GM12878 (cell line): ENCODE data around the gene KRTAP5-10. TPM values are rescaled to one million over a fixed set of nuclear protein-coding genes. Genes with fewer than 3 reads are reported as not detected.
"Not testable (repeated sequence)": the region's sequence is repeated elsewhere in the genome, so short reads cannot be mapped to it uniquely, and the experiment has no call there.

ENCODE experiments used
- ATAC-seq: fragments of 200-7000 bp; cut with Tn5 transposase; 3 replicates; pipeline ENCODE4 v1.9.1; 2020; ENCODE audit warnings: mild to moderate bottlenecking, moderate library complexity
- BruUV-seq: library from RNA; stranded (reverse); fragments of 400-500 nt; replicated peaks from 2 replicates; lab custom pipeline; 2021; lab: Mats Ljungman, UMichigan
- CTCF ChIA-PET: fragments of 300-600 bp; sonication (Branson Sonifier 250); formaldehyde crosslinking; extraction: SDS; loops from one replicate; lab custom pipeline; 2021; ENCODE audit warnings: inconsistent platforms; lab: Yijun Ruan, JAX
- POLR2A ChIA-PET: fragments of 350-600 bp; formaldehyde crosslinking; extraction: SDS; loops from one replicate; lab custom pipeline; 2021; ENCODE audit warnings: inconsistent platforms; lab: Charles Lee
- RAD21 ChIA-PET: fragments of 300-600 bp; sonication (Branson Sonifier 250); formaldehyde crosslinking; loops from one replicate; lab custom pipeline; 2023; ENCODE audit warnings: antibody characterized with exemption; ENCODE audit not compliant: unreplicated experiment; lab: Charles Lee
- SMC1A ChIA-PET: fragments of 300-600 bp; sonication (Branson Sonifier 250); formaldehyde crosslinking; loops from one replicate; lab custom pipeline; 2023; ENCODE audit not compliant: unreplicated experiment, uncharacterized antibody; lab: Charles Lee
- DNase-seq: peaks from one replicate; pipeline ENCODE4 v3.0.0-alpha.2; 2011; ENCODE audit warnings: low read depth, low spot score
- FAIRE-seq: peaks from 3 replicates; lab custom pipeline; 2011; peaks lifted over from hg19 to GRCh38; lab: Jason Lieb, UNC
- H2AFZ ChIP-seq: 2 replicates; pipeline ENCODE4 v1.6.0; 2011; ENCODE audit warnings: low read depth, low read length, control low read depth; ENCODE audit not compliant: control insufficient read depth
- H3K27ac ChIP-seq: 2 replicates; pipeline ENCODE4 v1.5.1; 2011; ENCODE audit warnings: control low read depth; ENCODE audit not compliant: control insufficient read depth, insufficient read depth
- H3K27me3 ChIP-seq, 2 experiments: replicated peaks in 1 of 2; 2 replicates each; pipeline versions ENCODE4 v1.6.0 to v1.6.1; 2011; ENCODE audit warnings: low read length in 1 of 2; ENCODE audit not compliant: control insufficient read depth in 2 of 2, insufficient read depth in 2 of 2
- H3K36me3 ChIP-seq, 2 experiments: 2 replicates each; pipeline ENCODE4 v1.5.1; 2011; ENCODE audit warnings: low read length in 1 of 2; ENCODE audit not compliant: control insufficient read depth in 2 of 2, insufficient read depth in 2 of 2
- H3K4me1 ChIP-seq: 2 replicates; pipeline ENCODE4 v1.6.1; 2011; ENCODE audit warnings: mild to moderate bottlenecking, low read length, moderate library complexity, mixed read lengths; ENCODE audit not compliant: control insufficient read depth, insufficient read depth
- H3K4me2 ChIP-seq: 2 replicates; pipeline ENCODE4 v1.6.0; 2011; ENCODE audit warnings: control low read depth; ENCODE audit not compliant: control insufficient read depth, insufficient read depth
- H3K4me3 ChIP-seq: fragments of 200-600 bp; sonication (generic); 2 replicates; pipeline ENCODE4 v1.5.1; 2016
- H3K79me2 ChIP-seq: 2 replicates; pipeline ENCODE4 v1.6.0; 2011; ENCODE audit warnings: low read length; ENCODE audit not compliant: control insufficient read depth, insufficient read depth
- H3K9ac ChIP-seq: 2 replicates; pipeline ENCODE4 v1.8.0; 2011; ENCODE audit warnings: low read length, control low read depth, mixed read lengths; ENCODE audit not compliant: control insufficient read depth, insufficient read depth
- H3K9me3 ChIP-seq: replicated peaks from 3 replicates; pipeline ENCODE4 v1.5.1; 2011; ENCODE audit warnings: mild to moderate bottlenecking, low read length; ENCODE audit not compliant: control insufficient read depth, insufficient read depth
- H4K20me1 ChIP-seq: 2 replicates; pipeline ENCODE4 v1.6.0; 2011; ENCODE audit not compliant: control insufficient read depth, insufficient read depth
- WGBS: methylation state at CpG from one replicate; pipeline ENCODE4 v1.1.6; 2016; ENCODE audit warnings: low lambda C conversion rate; ENCODE audit not compliant: insufficient replicate concordance, insufficient coverage; ENCODE audit errors: missing lambda C conversion rate; 5-methylcytosine and 5-hydroxymethylcytosine counted together
- in situ Hi-C: fragments of 300-500 bp; cut with MboI; formaldehyde crosslinking; loops from 9 replicates; pipeline ENCODE4 v1.14.3; 2018; ENCODE audit warnings: mixed read lengths
- intact Hi-C: fragments of 100-400 bp; cut with micrococcal nuclease; formaldehyde crosslinking; loops from one replicate; pipeline ENCODE4 v1.14.2; 2022; ENCODE audit not compliant: unreplicated experiment
- polyA plus RNA-seq, 11 experiments: library from polyadenylated mRNA; depleted of rRNA in 4 of 11; unstranded in 6 of 11; stranded (reverse) in 5 of 11; fragments of >200 nt; fragmentation: Nextera tagmentation in 4 of 11; fragmentation: Illumina TruSeq in 1 of 11; extraction: Ambion mirVana in 4 of 11; extraction: Trizol in 1 of 11; gene quantifications; 1 replicate in 1 of 11; 2 replicates in 10 of 11; pipeline versions ENCODE4 v1.2.1 to v1.2.3, GENCODE V29; 2011 to 2016; ENCODE audit warnings: inconsistent platforms in 2 of 11, missing spikeins in 2 of 11, low read depth in 1 of 11
- total RNA-seq, 4 experiments: library from RNA; depleted of rRNA in 3 of 4; stranded (reverse); fragments of >200 nt in 3 of 4; fragmentation: Illumina TruSeq in 1 of 4; extraction: Trizol in 1 of 4; gene quantifications; 2 replicates each; pipeline versions ENCODE4 v1.2.1 to v1.2.3, GENCODE V29; 2013 to 2021

KRTAP5-10 gene
- total and polyA plus RNA-seq, 10 of the 15 experiments (the other 5 are each of a cell fraction or from before 2014, with no cell fraction given): 0.06 to 0.10 (median 0.06) TPM; not detected in 7

GRCh38 chr11:71608272-71608671, 42.9 kb downstream of the KRTAP5-10 start:
- H3K79me2 ChIP-seq, H3K4me2 ChIP-seq, in situ Hi-C loops, H2AFZ ChIP-seq, FAIRE-seq, H3K27ac ChIP-seq, CTCF ChIA-PET, DNase-seq, H3K9ac ChIP-seq, H3K27me3 ChIP-seq, RAD21 ChIA-PET, POLR2A ChIA-PET, H3K9me3 ChIP-seq, H3K36me3 ChIP-seq, SMC1A ChIA-PET, H3K4me3 ChIP-seq, H4K20me1 ChIP-seq, ATAC-seq, H3K4me1 ChIP-seq, intact Hi-C loops, BruUV-seq: not testable (repeated sequence)
- WGBS: 20% methylated on average over 14 of the region's 21 CpGs

- in situ Hi-C loops: loop anchor here (10.0 kb wide), 1 partner anchor 123 kb away; no protein-coding TSS in a partner anchor
- H3K36me3 ChIP-seq, BruUV-seq, H4K20me1 ChIP-seq, H3K4me1 ChIP-seq, RAD21 ChIA-PET, H3K4me2 ChIP-seq, FAIRE-seq, H3K9ac ChIP-seq, H3K27me3 ChIP-seq, SMC1A ChIA-PET, intact Hi-C loops, H2AFZ ChIP-seq, DNase-seq, H3K4me3 ChIP-seq, H3K9me3 ChIP-seq, POLR2A ChIA-PET, H3K27ac ChIP-seq, CTCF ChIA-PET, ATAC-seq, H3K79me2 ChIP-seq: not testable (repeated sequence)
- 57% methylated on average over 21 of the region's 21 CpGs for WGBS
Measured at GRCh38 chr11:71611218-71611910, 46.0 kb downstream of the KRTAP5-10 start.

- H3K4me2 ChIP-seq, DNase-seq, H3K4me3 ChIP-seq, intact Hi-C loops, RAD21 ChIA-PET, H3K36me3 ChIP-seq, H4K20me1 ChIP-seq, FAIRE-seq, H3K27ac ChIP-seq, CTCF ChIA-PET, H3K4me1 ChIP-seq, H2AFZ ChIP-seq, H3K9ac ChIP-seq, POLR2A ChIA-PET, H3K9me3 ChIP-seq, H3K27me3 ChIP-seq, SMC1A ChIA-PET, BruUV-seq, H3K79me2 ChIP-seq, ATAC-seq: not testable (repeated sequence)
- 49% methylated on average over 7 of the region's 7 CpGs for WGBS
- in situ Hi-C loops: loop anchor here (10.0 kb wide), 1 partner anchor 121 kb away; no protein-coding TSS in a partner anchor
Measured at GRCh38 chr11:71613931-71614330, 48.6 kb downstream of the KRTAP5-10 start.

- H3K27ac ChIP-seq, H3K36me3 ChIP-seq, BruUV-seq, H2AFZ ChIP-seq, ATAC-seq, H3K4me1 ChIP-seq, FAIRE-seq, H3K9ac ChIP-seq, POLR2A ChIA-PET, H3K9me3 ChIP-seq, RAD21 ChIA-PET, CTCF ChIA-PET, H4K20me1 ChIP-seq, DNase-seq, H3K79me2 ChIP-seq, intact Hi-C loops, SMC1A ChIA-PET, H3K4me2 ChIP-seq, H3K27me3 ChIP-seq, H3K4me3 ChIP-seq: not testable (repeated sequence)
- WGBS: 54% methylated on average over 15 of the region's 15 CpGs
- in situ Hi-C loops: loop anchor here (10.0 kb wide), 1 partner anchor 120 kb away; no protein-coding TSS in a partner anchor
Measured at GRCh38 chr11:71614366-71614917, 49.1 kb downstream of the KRTAP5-10 start.
